Measurements from ENCODE around the gene GPALPP1. TPM values are rescaled to one million over a fixed set of nuclear protein-coding genes. Genes with fewer than 3 reads are reported as not detected.

The GPALPP1 gene
- total RNA-seq, 3 donors from 2014 or later: 22.7 to 36.0 (median 23.3) TPM

- no peak for TF ChIP-seq POLR2A (IDR thresholded peaks at IDR 0.05)
- TF ChIP-seq POLR2AphosphoS5 (IDR thresholded peaks at IDR 0.05): no peak
- TF ChIP-seq, protein P1, sequence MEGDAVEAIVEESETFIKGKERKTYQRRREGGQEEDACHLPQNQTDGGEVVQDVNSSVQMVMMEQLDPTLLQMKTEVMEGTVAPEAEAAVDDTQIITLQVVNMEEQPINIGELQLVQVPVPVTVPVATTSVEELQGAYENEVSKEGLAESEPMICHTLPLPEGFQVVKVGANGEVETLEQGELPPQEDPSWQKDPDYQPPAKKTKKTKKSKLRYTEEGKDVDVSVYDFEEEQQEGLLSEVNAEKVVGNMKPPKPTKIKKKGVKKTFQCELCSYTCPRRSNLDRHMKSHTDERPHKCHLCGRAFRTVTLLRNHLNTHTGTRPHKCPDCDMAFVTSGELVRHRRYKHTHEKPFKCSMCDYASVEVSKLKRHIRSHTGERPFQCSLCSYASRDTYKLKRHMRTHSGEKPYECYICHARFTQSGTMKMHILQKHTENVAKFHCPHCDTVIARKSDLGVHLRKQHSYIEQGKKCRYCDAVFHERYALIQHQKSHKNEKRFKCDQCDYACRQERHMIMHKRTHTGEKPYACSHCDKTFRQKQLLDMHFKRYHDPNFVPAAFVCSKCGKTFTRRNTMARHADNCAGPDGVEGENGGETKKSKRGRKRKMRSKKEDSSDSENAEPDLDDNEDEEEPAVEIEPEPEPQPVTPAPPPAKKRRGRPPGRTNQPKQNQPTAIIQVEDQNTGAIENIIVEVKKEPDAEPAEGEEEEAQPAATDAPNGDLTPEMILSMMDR (IDR thresholded peaks at IDR 0.05): no peak
- H3K9me3 ChIP-seq: no peaks in the 10 kb centered on the region
- peak in 1 of 2 donors; percentile 48 for DNase-seq (ENCODE audit: low spot score in 2 of 2)
- H3K27ac ChIP-seq: no peak overlapping the region
- H3K27me3 ChIP-seq: no peaks in the 10 kb centered on the region
- no peaks in the 10 kb centered on the region for H3K36me3 ChIP-seq
- H3K4me3 ChIP-seq: no peak overlapping the region
- no peaks in the 10 kb centered on the region for H3K4me1 ChIP-seq
- intact Hi-C loops (cut with DNase I; ENCODE audit: low total_unique reads): no loop called here
These were observed 33.9 kb upstream of the GPALPP1 start for GRCh38 chr13:44955406-44955805.

- intact Hi-C loops (cut with DNase I; ENCODE audit: low total_unique reads): loop anchor here (10.0 kb wide), 1 partner anchor 477 kb away; no protein-coding TSS in a partner anchor
- Histone ChIP-seq H3K27ac (no peak overlapping the region), H3K4me3 (no peak overlapping the region), H3K27me3 (no peaks in the 10 kb centered on the region), H3K36me3 (no peaks in the 10 kb centered on the region), H3K9me3 (peaks cover 0 to 18% of the 10 kb centered on the region in 2 donors), H3K4me1 (no peaks in the 10 kb centered on the region)
- TF ChIP-seq POLR2A (IDR thresholded peaks at IDR 0.05): no peak
- TF ChIP-seq, protein P1 (IDR thresholded peaks at IDR 0.05): no peak
- TF ChIP-seq POLR2AphosphoS5 (IDR thresholded peaks at IDR 0.05): no peak
- DNase-seq (ENCODE audit: low spot score in 2 of 2): no peak
These were observed 27.3 kb upstream of the GPALPP1 start for GRCh38 chr13:44961997-44962396.

GRCh38 chr13:44967704-44968433, 21.5 kb upstream of the GPALPP1 start:
- TF ChIP-seq, protein P1 (IDR thresholded peaks at IDR 0.05): no peak
- TF ChIP-seq POLR2AphosphoS5 (IDR thresholded peaks at IDR 0.05) (no peak), POLR2A (IDR thresholded peaks at IDR 0.05) (no peak)
- no peak for DNase-seq (ENCODE audit: low spot score in 2 of 2)
- H3K9me3 ChIP-seq: peaks cover 0 to 3% of the 10 kb centered on the region in 2 donors
- H3K4me3 ChIP-seq: no peak overlapping the region
- H3K27ac ChIP-seq: no peak overlapping the region
- H3K36me3 ChIP-seq: no peaks in the 10 kb centered on the region
- no peaks in the 10 kb centered on the region for H3K4me1 ChIP-seq
- H3K27me3 ChIP-seq: no peaks in the 10 kb centered on the region
- intact Hi-C loops (cut with DNase I; ENCODE audit: low total_unique reads): loop anchor here (10.0 kb wide), 1 partner anchor 483 kb away; no protein-coding TSS in a partner anchor

DNA sequence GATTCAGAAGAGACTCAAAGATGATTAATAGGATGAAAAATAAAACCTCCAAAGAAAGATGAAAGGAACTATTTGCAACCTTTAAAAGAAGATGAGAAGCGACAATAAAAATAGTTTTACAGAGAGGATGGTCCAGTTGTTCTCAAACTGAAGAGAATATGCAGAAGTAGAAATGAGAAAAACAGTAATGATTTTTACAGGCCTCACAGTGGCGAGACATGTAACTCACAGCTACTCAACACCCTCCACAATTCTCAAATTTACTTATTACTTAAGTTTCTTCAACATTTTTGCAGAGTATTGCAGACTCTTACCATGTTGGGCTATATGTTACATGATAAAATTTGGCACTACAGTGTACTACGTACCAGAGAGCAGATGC, 20.9 kb upstream of the GPALPP1 start:
- no peak overlapping the region for H3K4me3 ChIP-seq
- H3K36me3 ChIP-seq: no peaks in the 10 kb centered on the region
- H3K27ac ChIP-seq: no peak overlapping the region
- H3K27me3 ChIP-seq: no peaks in the 10 kb centered on the region
- no peak for DNase-seq (ENCODE audit: low spot score in 2 of 2)
- no peaks in the 10 kb centered on the region for H3K4me1 ChIP-seq
- TF ChIP-seq POLR2A (IDR thresholded peaks at IDR 0.05): no peak
- no peak for TF ChIP-seq POLR2AphosphoS5 (IDR thresholded peaks at IDR 0.05)
- TF ChIP-seq, protein P1 (IDR thresholded peaks at IDR 0.05): no peak
- no peaks in the 10 kb centered on the region for H3K9me3 ChIP-seq
- intact Hi-C loops (cut with DNase I; ENCODE audit: low total_unique reads): loop anchor here (10.0 kb wide), 1 partner anchor 484 kb away; no protein-coding TSS in a partner anchor

Measured in breast epithelium (tissue), 4 donors.